BJ (cell line): ENCODE measurements around the gene SLC2A6. TPM values are rescaled to one million over a fixed set of nuclear protein-coding genes. Genes with fewer than 3 reads are reported as not detected.

Source experiments
- CTCF ChIA-PET: fragments of 350-600 bp; formaldehyde crosslinking; extraction: SDS; loops from one replicate; lab custom pipeline; 2021; ENCODE audit warnings: antibody characterized with exemption, inconsistent platforms; lab: Yijun Ruan, JAX
- POLR2A ChIA-PET: fragments of 300-600 bp; sonication (Branson Sonifier 250); formaldehyde crosslinking; extraction: SDS; loops from one replicate; lab custom pipeline; 2021; ENCODE audit warnings: antibody characterized with exemption; lab: Charles Lee
- DNase-seq: peaks from one replicate; pipeline ENCODE4 v3.0.0-alpha.2; 2011; ENCODE audit warnings: low read depth
- H3K27me3 ChIP-seq: 2 replicates; pipeline ENCODE4 v1.6.0; 2011; ENCODE audit warnings: low read length; ENCODE audit not compliant: control insufficient read depth, insufficient read depth
- H3K36me3 ChIP-seq: 2 replicates; pipeline ENCODE4 v1.5.1; 2011; ENCODE audit warnings: low read length; ENCODE audit not compliant: control insufficient read depth, insufficient read depth
- H3K4me3 ChIP-seq: 2 replicates; pipeline ENCODE4 v1.5.1; 2011; ENCODE audit warnings: low read depth, mild to moderate bottlenecking, control low read depth, low read length
- polyA plus RNA-seq: library from polyadenylated mRNA; depleted of rRNA; stranded (reverse); fragments of >200 nt; gene quantifications from 2 replicates; pipeline ENCODE4 v1.2.3, GENCODE V29; 2011
- TF ChIP-seq, protein P1 (sequence below): IDR thresholded peaks from 2 replicates; pipeline ENCODE4 v1.5.1; 2011; ENCODE audit warnings: low read depth, mild to moderate bottlenecking, control low read depth, inconsistent platforms, low read length, moderate library complexity; ENCODE audit not compliant: insufficient read depth

Gene SLC2A6
- polyA plus RNA-seq, 1 experiment: 9.0 TPM

DNA sequence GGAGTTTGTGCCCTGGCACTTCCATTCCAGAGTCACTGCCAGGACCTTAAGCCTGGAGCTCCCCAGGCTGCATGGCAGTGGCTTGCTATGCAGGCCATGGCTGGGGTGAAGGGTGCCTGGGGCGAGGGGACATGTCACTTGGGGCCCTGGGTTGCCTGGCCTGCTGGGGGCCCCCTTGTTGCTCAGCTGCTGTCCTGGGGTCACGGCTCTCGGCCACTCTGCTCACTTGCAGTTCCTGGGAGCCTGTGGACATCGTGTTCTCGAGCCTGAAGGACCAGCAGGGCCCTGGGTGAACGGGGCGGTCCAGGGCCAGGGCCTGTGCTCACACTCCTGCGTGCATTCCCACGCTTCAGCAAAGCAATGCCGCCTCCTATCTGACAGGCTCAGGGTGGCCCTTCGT is 14.5 kb upstream of the SLC2A6 start:
- ChIA-PET CTCF (no interaction called here), POLR2A (no interaction called here)
- no peak for DNase-seq
- TF ChIP-seq, protein P1, sequence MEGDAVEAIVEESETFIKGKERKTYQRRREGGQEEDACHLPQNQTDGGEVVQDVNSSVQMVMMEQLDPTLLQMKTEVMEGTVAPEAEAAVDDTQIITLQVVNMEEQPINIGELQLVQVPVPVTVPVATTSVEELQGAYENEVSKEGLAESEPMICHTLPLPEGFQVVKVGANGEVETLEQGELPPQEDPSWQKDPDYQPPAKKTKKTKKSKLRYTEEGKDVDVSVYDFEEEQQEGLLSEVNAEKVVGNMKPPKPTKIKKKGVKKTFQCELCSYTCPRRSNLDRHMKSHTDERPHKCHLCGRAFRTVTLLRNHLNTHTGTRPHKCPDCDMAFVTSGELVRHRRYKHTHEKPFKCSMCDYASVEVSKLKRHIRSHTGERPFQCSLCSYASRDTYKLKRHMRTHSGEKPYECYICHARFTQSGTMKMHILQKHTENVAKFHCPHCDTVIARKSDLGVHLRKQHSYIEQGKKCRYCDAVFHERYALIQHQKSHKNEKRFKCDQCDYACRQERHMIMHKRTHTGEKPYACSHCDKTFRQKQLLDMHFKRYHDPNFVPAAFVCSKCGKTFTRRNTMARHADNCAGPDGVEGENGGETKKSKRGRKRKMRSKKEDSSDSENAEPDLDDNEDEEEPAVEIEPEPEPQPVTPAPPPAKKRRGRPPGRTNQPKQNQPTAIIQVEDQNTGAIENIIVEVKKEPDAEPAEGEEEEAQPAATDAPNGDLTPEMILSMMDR: no peak
- Histone ChIP-seq H3K36me3 (no peaks in the 10 kb centered on the region), H3K27me3 (peaks cover 13% of the 10 kb centered on the region), H3K4me3 (no peak overlapping the region)

DNA sequence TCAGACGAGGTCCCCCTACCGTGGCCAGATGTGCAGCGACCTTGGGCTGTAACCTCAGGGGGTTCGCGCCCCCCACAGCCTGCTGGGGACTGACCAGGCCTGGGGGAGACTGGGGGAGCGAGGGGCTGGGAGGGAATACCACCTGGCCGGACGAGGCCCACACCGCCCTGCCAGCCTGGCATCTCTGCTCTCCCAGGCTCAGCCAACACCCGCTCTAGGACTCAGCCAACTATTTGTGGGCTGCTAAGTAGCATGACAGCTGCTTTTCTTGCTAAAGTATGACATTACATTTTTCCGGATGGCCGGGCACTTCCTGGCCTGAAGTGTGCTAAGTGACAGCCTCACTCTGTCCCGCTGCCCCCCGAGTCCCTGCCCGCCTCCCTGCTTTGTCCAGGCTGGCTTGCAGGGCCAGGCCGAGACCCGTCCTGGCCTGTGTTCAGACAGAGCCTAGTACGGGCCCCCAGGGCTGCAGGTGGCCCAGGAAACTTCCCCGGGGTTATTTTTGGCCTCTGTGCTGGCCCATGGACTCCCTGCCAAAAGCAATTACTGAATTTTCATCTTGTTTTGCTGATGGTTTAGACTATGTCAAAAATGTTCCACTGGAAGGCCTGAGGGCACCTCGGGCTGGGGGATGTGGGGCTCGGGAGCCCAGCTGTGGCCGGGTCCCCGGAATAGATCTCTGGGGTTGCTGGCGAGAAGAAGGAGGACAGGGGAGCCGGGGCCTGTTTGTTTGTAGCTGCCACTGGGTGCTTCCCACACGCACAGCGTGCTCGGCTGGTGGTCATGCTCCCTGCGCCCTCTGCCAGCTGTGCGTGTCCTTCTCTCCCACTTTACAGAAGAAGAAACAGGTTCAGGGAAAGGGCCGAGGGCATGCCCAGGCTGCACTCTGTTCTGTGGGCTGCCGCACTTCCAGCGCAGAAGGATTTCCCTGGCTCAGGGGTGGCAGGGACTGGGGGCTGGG is 13.4 kb upstream of the SLC2A6 start:
- Histone ChIP-seq H3K36me3 (no peaks in the 10 kb centered on the region), H3K4me3 (no peak overlapping the region), H3K27me3 (peaks cover 8% of the 10 kb centered on the region)
- ChIA-PET POLR2A (interaction anchor here (0.6 kb wide), 1 partner anchor 26 kb away, joined by 3 read pairs; no protein-coding TSS in a partner anchor), CTCF (no interaction called here)
- DNase-seq: no peak
- TF ChIP-seq, protein P1: no peak

DNA sequence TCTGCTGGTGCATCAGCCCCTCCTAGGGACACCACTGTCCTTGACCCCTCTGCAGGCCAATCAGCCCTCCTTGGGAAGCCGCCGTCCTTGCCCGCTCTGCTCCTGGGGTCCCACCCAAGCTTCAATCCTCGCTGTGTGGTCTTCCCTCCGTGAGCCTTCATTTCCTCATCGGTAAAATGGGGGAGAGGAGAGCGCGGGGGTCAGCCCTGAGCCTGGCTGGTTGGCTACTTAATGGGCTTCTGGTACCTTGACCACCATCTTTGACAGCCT is 12.7 kb upstream of the SLC2A6 start:
- no peak overlapping the region for H3K4me3 ChIP-seq
- H3K27me3 ChIP-seq: peaks cover 3% of the 10 kb centered on the region; the same call in 1 of the 2 replicates
- ChIA-PET POLR2A (interaction anchor here (0.6 kb wide), 1 partner anchor 25 kb away, joined by 3 read pairs; no protein-coding TSS in a partner anchor), CTCF (no interaction called here)
- DNase-seq: no peak
- TF ChIP-seq, protein P1: no peak
- H3K36me3 ChIP-seq: no peaks in the 10 kb centered on the region

DNA sequence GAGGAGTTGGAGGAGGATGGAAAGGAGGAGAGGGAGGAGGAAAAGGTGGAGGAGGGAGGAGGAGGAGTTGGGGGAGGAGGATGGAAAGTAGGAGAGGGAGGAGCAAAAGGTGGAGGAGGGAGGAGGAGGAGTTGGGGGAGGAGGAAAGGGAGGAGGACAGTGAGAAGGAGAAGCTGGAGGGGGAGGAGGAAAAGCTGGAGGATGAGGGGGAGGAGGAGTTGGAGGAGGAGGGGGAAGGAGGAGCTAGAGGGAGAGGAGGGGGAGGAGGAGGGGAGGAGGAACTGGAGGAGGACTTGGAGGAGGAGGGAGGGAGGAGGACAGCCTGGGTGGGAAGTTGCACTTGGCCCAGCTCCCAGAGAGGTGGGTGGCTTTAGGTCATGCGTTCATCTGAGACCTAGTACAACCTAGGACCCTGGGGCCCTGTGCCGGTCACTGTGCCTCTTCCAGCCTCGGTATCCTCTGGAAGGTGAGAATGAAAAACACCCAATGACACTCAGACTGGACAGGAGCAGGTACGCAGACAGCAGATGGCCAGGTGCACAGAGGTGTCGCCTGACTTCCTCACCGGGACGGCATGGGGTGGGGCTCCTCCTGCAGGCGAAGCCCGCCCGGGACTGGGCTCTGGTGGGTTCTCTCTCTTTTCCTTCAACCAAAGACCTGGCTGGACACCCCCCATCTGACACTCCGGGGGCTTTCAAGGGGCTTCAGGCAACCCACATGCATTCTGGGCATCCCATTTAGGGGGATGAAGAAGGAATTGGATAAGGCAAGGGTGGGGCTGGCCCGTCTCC is 12.2 kb upstream of the SLC2A6 start:
- H3K4me3 ChIP-seq: no peak overlapping the region
- no peak for DNase-seq

More for the DNA sequence above, 12.2 kb upstream of the SLC2A6 start:
- H3K27me3 ChIP-seq: peaks cover 3% of the 10 kb centered on the region; the same call in 1 of the 2 replicates
- CTCF ChIA-PET: interaction anchor here (0.6 to 1.1 kb wide), 3 partner anchors 12 to 252 kb away, joined by 3 read pairs; partner anchors contain the start of gene SLC2A6
- no peaks in the 10 kb centered on the region for H3K36me3 ChIP-seq
- TF ChIP-seq, protein P1: no peak
- POLR2A ChIA-PET: no interaction called here
